ENCODE results near the gene MARCHF10. TPM values are rescaled to one million over a fixed set of nuclear protein-coding genes. Genes with fewer than 3 reads are reported as not detected.

The MARCHF10 gene
- total RNA-seq, 2 donors from 2014 or later, result not detected

DNA sequence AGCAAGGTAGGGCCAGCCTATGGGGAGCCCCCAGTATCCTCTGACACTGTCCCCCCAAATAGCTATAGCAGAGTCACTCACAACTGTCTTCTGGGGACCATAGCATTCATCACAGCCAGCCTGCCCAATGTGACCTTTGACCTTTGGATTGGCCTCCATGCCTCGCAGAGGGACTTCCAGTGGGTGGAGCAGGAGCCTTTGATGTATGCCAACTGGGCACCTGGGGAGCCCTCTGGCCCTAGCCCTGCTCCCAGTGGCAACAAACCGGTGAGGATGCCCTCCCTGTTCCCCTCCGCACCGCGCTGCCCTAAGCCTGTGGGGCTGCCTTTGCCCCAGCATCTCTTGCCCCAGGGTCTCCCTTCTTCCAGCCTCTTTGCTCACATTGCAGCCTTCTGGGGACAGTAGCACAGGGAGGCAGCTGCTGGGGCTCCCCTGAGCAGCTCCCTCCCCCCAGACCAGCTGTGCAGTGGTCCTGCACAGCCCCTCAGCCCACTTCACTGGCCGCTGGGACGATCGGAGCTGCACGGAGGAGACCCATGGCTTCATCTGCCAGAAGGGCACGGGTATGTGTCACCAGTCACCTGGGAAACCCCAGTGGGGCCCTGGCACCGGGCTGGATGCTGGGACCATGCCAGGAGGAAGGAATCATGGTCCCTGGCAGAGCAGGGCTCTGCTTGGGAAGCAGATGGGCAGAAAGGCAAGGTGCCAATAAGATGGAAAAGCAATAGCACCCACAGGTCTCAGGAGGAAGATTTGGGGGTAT is 119.5 kb downstream of the MARCHF10 start:
- H3K36me3 ChIP-seq, result peaks cover 9% of the 10 kb centered on the region
- no peak overlapping the region for H3K27ac ChIP-seq
- peaks cover 0 to under 1% of the 10 kb centered on the region in 2 donors for H3K4me1 ChIP-seq
- H3K27me3 ChIP-seq, result no peaks in the 10 kb centered on the region
- no peak for DNase-seq (ENCODE audit: low spot score)
- no peak overlapping the region for H3K4me3 ChIP-seq
- H3K9me3 ChIP-seq, result no peaks in the 10 kb centered on the region
- TF ChIP-seq, protein P1, sequence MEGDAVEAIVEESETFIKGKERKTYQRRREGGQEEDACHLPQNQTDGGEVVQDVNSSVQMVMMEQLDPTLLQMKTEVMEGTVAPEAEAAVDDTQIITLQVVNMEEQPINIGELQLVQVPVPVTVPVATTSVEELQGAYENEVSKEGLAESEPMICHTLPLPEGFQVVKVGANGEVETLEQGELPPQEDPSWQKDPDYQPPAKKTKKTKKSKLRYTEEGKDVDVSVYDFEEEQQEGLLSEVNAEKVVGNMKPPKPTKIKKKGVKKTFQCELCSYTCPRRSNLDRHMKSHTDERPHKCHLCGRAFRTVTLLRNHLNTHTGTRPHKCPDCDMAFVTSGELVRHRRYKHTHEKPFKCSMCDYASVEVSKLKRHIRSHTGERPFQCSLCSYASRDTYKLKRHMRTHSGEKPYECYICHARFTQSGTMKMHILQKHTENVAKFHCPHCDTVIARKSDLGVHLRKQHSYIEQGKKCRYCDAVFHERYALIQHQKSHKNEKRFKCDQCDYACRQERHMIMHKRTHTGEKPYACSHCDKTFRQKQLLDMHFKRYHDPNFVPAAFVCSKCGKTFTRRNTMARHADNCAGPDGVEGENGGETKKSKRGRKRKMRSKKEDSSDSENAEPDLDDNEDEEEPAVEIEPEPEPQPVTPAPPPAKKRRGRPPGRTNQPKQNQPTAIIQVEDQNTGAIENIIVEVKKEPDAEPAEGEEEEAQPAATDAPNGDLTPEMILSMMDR (IDR thresholded peaks at IDR 0.05), result no peak

DNA sequence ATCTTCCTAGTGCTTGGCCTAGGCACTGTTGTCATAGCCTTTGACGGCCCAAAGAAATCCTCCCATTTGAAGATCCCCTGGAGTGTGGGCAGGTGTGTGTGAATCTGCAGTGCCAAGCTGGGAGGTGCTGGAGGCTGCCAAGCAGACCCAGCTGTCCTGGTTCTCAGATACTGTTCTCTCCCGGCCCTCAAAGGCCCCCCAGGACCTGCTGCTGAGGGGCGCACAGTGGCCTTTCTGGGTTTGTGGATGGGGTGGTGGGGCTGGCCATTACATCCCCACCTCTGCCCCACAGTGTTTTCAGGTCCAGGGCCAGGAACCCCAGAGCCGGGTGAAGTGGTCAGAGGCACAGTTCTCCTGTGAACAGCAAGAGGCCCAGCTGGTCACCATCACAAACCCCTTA is 120.1 kb downstream of the MARCHF10 start:
- Histone ChIP-seq H3K27ac (no peak overlapping the region), H3K4me3 (no peak overlapping the region), H3K27me3 (no peaks in the 10 kb centered on the region), H3K36me3 (peaks cover 9% of the 10 kb centered on the region), H3K4me1 (no peaks in the 10 kb centered on the region), H3K9me3 (no peaks in the 10 kb centered on the region)
- TF ChIP-seq, protein P1 (IDR thresholded peaks at IDR 0.05), result no peak
- DNase-seq (ENCODE audit: low spot score), result no peak

DNA sequence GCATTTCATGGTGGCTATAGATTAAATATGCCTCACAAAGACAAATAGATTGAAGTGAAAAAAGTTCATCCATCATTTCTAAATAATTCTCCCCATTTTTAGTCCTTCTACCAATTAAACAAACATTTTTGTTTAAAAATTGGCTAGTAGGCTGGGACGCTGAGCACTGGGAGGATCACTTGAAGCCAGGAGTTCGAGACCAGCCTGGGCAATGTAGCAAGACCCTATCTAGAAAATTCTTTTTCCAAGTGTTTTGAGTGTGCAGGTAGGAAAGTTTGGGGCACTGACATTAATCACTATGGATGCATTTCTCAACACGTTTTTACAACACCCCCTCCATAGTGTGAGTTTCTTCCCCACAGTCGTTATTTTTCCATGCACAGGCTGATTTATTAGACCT is 123.9 kb downstream of the MARCHF10 start:
- H3K9me3 ChIP-seq, result no peaks in the 10 kb centered on the region
- H3K36me3 ChIP-seq, result peaks cover 6% of the 10 kb centered on the region
- H3K4me3 ChIP-seq, result no peak overlapping the region
- no peaks in the 10 kb centered on the region for H3K4me1 ChIP-seq
- no peaks in the 10 kb centered on the region for H3K27me3 ChIP-seq
- no peak overlapping the region for H3K27ac ChIP-seq
- no peak for DNase-seq (ENCODE audit: low spot score)
- TF ChIP-seq, protein P1 (IDR thresholded peaks at IDR 0.05), result no peak

DNA sequence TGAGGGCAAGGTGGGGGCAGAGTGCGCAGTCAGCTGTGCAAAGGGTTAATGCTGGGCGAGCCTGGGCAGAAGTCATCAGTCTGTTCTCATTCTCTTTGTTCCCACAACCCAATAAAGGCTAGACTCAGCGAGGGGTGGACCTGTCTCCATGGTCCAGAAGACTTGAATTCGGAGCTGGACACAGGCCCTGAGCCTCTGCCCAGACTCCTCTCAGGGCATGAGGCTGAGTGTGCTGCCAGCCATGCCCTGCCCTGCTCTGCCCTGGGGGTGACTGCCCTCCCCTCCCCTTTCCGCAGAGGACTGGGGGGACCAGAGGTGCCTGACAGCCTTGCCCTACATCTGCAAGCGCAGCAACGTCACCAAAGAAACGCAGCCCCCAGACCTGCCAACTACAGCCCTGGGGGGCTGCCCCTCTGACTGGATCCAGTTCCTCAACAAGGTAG is 126.2 kb downstream of the MARCHF10 start:
- Histone ChIP-seq H3K27ac (no peak overlapping the region), H3K4me3 (no peak overlapping the region)

DNA sequence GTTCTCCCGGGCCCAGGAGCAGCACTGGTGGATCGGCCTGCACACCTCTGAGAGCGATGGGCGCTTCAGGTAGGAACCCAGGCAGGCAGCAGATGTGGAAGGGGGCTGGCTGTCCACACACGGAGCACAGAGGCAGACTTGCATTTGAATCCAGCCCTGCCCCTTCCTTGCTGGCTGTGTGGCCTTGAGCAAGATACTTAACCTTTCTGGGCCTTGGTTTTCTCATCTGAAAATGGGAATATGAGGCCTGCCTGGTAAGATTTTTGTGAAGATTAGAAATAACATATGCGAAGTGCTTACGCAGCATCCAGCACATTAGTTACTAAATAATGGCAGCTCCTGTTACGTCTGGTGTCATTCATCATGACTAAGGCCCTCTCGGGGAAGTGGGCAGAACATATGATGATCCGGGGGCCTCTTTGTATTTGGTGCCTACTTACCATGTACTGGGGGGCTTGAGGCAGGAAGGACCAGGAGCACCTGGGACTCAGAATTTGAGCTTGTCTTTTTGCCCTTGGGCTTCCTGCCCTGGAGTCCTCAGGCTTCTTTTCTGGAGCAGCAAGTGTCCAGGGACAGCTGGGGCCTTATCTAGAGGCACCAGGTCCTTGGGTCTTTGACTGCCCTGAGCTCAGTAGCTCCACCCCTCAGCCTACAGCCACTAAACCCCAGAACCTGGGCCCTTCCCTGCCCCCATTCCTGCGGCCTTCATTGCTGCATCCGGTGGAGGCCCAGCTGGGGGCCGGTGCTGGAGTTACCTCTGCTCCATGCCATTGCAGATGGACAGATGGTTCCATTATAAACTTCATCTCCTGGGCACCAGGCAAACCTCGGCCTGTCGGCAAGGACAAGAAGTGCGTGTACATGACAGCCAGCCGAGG is 126.8 kb downstream of the MARCHF10 start:
- no peaks in the 10 kb centered on the region for H3K9me3 ChIP-seq
- H3K36me3 ChIP-seq, result peaks cover 6% of the 10 kb centered on the region
- H3K27me3 ChIP-seq, result no peaks in the 10 kb centered on the region
- TF ChIP-seq, protein P1 (IDR thresholded peaks at IDR 0.05), result no peak
- no peak overlapping the region for H3K4me3 ChIP-seq
- H3K4me1 ChIP-seq, result no peaks in the 10 kb centered on the region
- H3K27ac ChIP-seq, result no peak overlapping the region
- no peak for DNase-seq (ENCODE audit: low spot score)

More for the DNA sequence above, 126.2 kb downstream of the MARCHF10 start:
- no peaks in the 10 kb centered on the region for H3K4me1 ChIP-seq
- H3K36me3 ChIP-seq, result peaks cover 6% of the 10 kb centered on the region
- DNase-seq (ENCODE audit: low spot score), result no peak
- TF ChIP-seq, protein P1 (IDR thresholded peaks at IDR 0.05), result no peak
- H3K27me3 ChIP-seq, result no peaks in the 10 kb centered on the region
- H3K9me3 ChIP-seq, result no peaks in the 10 kb centered on the region

Data from right atrium auricular region (tissue), 2 donors.